Uterus (tissue), 2 donors: ENCODE data around the gene SPATA6.

Source experiments
- CTCF ChIP-seq, 4 experiments: fragments of 200-600 bp in 2 of 4; fragments of 450-650 bp in 2 of 4; sonication (generic) in 2 of 4; IDR thresholded peaks; one replicate each; pipeline ENCODE4 v1.5.1; 2016 to 2019; ENCODE audit warnings: antibody characterized with exemption in 4 of 4, mild to moderate bottlenecking in 2 of 4, moderate library complexity in 1 of 4
- POLR2A ChIP-seq, 2 donors: fragments of 450-650 bp; IDR thresholded peaks; one replicate each; pipeline ENCODE4 v1.6.1; 2016; ENCODE audit warnings: antibody characterized with exemption in 2 of 2, mild to moderate bottlenecking in 1 of 2, moderate library complexity in 1 of 2

GRCh38 chr1:48333316-48333715, 138.7 kb downstream of the SPATA6 start:
- TF ChIP-seq CTCF (IDR thresholded peaks at IDR 0.05) (no peak), POLR2A (IDR thresholded peaks at IDR 0.05) (no peak)
